ENCODE measurements around the gene PCNA. TPM values are rescaled to one million over a fixed set of nuclear protein-coding genes. Genes with fewer than 3 reads are reported as not detected.

Gene PCNA
- total and polyA plus RNA-seq, 10 of the 15 experiments (the other 5 are each of a cell fraction or from before 2014, with no cell fraction given): 389 to 694 (median 540) TPM

GRCh38 chr20:5080384-5080877 lies 39.3 kb downstream of the PCNA start (continued):
- TF ChIP-seq LARP7 (IDR thresholded peaks at IDR 0.05): no peak
- no peak for TF ChIP-seq TCF12 (IDR thresholded peaks at IDR 0.05; ENCODE audit: low read depth, low read length)
- TF ChIP-seq POLR2A (IDR thresholded peaks at IDR 0.05; ENCODE audit: low read depth, low read length): no peak
- peak; percentile 84 for TF ChIP-seq SMARCA5 (IDR thresholded peaks at IDR 0.05)
- no peak for TF ChIP-seq ELK1 (IDR thresholded peaks at IDR 0.05; ENCODE audit: low read depth, low read length)
- TF ChIP-seq PML (IDR thresholded peaks at IDR 0.05; ENCODE audit: low read length): no peak
- peak in 1 of 2 experiments; percentile 80; a peak in 2 of 4 replicates for TF ChIP-seq ETV6 (conservative IDR thresholded peaks at IDR 0.05 in 1 of 2, IDR thresholded peaks at IDR 0.05 in 1 of 2; ENCODE audit: borderline replicate concordance in 1 of 2, low read depth in 1 of 2)
- TF ChIP-seq E4F1 (IDR thresholded peaks at IDR 0.05; ENCODE audit: borderline replicate concordance, partially characterized antibody): no peak
- TF ChIP-seq IKZF2 (IDR thresholded peaks at IDR 0.05): peak; percentile 68 to 75; a peak in 3 of 4 replicates
